Measurements from ENCODE around the gene ACTG1. TPM values are rescaled to one million over a fixed set of nuclear protein-coding genes. Genes with fewer than 3 reads are reported as not detected.

The ACTG1 gene
- total and polyA plus RNA-seq, 2 of the 13 experiments (the other 11 are each of a cell fraction or from before 2014, with no cell fraction given) = 973 to 1,138 TPM

DNA sequence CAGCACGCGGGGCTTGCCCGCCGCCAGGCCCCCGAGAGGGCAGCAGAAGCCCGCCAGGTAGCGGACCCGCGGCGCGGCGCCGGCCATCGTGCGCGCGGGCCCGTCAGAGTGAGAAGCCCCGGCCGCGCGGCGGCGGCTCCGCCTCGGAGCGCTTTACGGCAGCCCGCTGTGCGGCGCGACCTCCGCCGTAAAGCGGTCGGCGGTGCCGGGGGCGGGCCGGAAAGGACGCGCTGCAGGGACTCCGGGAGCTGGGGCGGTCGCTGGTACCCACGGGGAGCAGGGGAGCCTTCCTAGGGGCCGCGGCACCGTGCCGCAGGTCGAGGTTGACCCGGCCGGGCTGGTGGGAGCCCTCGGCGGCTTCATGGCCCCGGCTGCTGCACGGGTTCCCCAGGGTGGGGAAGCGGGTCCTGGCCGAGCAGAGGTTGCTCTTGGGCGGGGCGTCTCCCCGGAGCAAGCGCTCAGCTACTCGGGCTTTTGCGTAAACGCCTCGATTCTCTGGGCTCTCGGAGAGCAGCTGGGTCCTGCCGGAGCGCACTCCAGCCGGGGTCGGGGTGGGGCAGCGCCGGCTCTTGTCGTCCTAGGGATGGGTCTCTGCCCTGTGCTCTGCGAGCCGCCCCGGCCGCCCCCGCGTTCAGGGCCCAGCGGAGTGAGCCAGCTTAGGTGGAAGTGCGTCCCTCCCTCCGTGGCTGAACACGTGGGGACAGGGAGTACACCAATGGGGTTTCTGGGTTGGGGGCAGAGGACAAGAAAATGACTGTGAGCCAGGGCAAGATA, 39.8 kb upstream of the ACTG1 start, which contains the start of gene FAAP100 (continued):
- TF ChIP-seq KLF15 (CRISPR knock-in tag; IDR thresholded peaks at IDR 0.05; ENCODE audit: borderline replicate concordance) = no peak; the same call in 1 of the 2 replicates
- no peak for TF ChIP-seq ZNF382 (CRISPR knock-in tag; IDR thresholded peaks at IDR 0.05; ENCODE audit: borderline replicate concordance)
- peak; percentile 81; the same call in 1 of the 2 replicates for TF ChIP-seq NRL (CRISPR knock-in tag; IDR thresholded peaks at IDR 0.05; ENCODE audit: borderline replicate concordance)
- TF ChIP-seq ZBTB7A (CRISPR knock-in tag; IDR thresholded peaks at IDR 0.05) = no peak
- TF ChIP-seq, protein P1, sequence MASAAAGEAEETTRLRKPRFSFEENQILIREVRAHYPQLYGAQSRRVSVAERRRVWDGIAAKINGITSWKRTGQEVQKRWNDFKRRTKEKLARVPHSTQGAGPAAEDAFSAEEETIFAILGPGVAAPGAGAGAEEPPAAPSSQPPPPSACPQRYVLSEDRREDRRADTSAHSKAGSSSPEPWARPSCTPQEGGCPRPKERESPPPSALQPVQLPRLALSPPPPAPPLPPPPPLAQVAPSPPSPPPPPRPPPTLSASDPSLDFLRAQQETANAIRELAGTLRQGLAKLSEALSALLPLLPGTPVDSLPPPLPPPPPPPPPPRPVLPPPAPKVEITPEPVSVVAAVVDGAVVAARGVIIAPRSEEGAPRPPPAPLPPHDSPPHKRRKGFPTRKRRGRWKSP (CRISPR knock-in tag; IDR thresholded peaks at IDR 0.05) = peak; percentile 90
- 0 out of 2 replicates have a peak, but pooled peaks have one; percentile 35 for TF ChIP-seq RXRA (CRISPR knock-in tag; IDR thresholded peaks at IDR 0.05)
- TF ChIP-seq NR2C2 (CRISPR knock-in tag; IDR thresholded peaks at IDR 0.05; ENCODE audit: borderline replicate concordance) = peak; percentile 71
- peak; percentile 80; the same call in 1 of the 2 replicates for TF ChIP-seq ELF4 (CRISPR knock-in tag; IDR thresholded peaks at IDR 0.05; ENCODE audit: borderline replicate concordance)
- TF ChIP-seq, protein P2, sequence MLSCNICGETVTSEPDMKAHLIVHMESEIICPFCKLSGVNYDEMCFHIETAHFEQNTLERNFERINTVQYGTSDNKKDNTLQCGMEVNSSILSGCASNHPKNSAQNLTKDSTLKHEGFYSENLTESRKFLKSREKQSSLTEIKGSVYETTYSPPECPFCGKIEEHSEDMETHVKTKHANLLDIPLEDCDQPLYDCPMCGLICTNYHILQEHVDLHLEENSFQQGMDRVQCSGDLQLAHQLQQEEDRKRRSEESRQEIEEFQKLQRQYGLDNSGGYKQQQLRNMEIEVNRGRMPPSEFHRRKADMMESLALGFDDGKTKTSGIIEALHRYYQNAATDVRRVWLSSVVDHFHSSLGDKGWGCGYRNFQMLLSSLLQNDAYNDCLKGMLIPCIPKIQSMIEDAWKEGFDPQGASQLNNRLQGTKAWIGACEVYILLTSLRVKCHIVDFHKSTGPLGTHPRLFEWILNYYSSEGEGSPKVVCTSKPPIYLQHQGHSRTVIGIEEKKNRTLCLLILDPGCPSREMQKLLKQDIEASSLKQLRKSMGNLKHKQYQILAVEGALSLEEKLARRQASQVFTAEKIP (CRISPR knock-in tag; IDR thresholded peaks at IDR 0.05; ENCODE audit: borderline replicate concordance) = no peak
- TF ChIP-seq MED1 (CRISPR knock-in tag; IDR thresholded peaks at IDR 0.05) = peak; percentile 69; the same call in 1 of the 2 replicates
- TF ChIP-seq ETV6 (CRISPR knock-in tag; conservative IDR thresholded peaks at IDR 0.05) = 0 out of 2 replicates have a peak, but pooled peaks have one; percentile 54
- TF ChIP-seq, protein P3, sequence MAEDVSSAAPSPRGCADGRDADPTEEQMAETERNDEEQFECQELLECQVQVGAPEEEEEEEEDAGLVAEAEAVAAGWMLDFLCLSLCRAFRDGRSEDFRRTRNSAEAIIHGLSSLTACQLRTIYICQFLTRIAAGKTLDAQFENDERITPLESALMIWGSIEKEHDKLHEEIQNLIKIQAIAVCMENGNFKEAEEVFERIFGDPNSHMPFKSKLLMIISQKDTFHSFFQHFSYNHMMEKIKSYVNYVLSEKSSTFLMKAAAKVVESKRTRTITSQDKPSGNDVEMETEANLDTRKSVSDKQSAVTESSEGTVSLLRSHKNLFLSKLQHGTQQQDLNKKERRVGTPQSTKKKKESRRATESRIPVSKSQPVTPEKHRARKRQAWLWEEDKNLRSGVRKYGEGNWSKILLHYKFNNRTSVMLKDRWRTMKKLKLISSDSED (CRISPR knock-in tag; IDR thresholded peaks at IDR 0.05) = no peak; the same call in 1 of the 2 replicates
- TF ChIP-seq, protein P4, sequence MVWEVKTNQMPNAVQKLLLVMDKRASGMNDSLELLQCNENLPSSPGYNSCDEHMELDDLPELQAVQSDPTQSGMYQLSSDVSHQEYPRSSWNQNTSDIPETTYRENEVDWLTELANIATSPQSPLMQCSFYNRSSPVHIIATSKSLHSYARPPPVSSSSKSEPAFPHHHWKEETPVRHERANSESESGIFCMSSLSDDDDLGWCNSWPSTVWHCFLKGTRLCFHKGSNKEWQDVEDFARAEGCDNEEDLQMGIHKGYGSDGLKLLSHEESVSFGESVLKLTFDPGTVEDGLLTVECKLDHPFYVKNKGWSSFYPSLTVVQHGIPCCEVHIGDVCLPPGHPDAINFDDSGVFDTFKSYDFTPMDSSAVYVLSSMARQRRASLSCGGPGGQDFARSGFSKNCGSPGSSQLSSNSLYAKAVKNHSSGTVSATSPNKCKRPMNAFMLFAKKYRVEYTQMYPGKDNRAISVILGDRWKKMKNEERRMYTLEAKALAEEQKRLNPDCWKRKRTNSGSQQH (CRISPR knock-in tag; IDR thresholded peaks at IDR 0.05; ENCODE audit: low read depth) = peak; percentile 65
- peak; percentile 34; the same call in 1 of the 2 replicates for TF ChIP-seq SAFB2 (CRISPR knock-in tag; IDR thresholded peaks at IDR 0.05; ENCODE audit: borderline replicate concordance, low read depth)
- TF ChIP-seq ZFP41 (CRISPR knock-in tag; IDR thresholded peaks at IDR 0.05; ENCODE audit: borderline replicate concordance) = 0 out of 2 replicates have a peak, but pooled peaks have one; percentile 26
- TF ChIP-seq REXO4 (CRISPR knock-in tag; IDR thresholded peaks at IDR 0.05; ENCODE audit: borderline replicate concordance) = peak; percentile 90; the same call in 1 of the 2 replicates
- 0 out of 2 replicates have a peak, but pooled peaks have one; percentile 16 for TF ChIP-seq ZNF598 (CRISPR knock-in tag; IDR thresholded peaks at IDR 0.05; ENCODE audit: borderline replicate concordance)
- peak; percentile 95 for TF ChIP-seq RBFOX2 (IDR thresholded peaks at IDR 0.05; ENCODE audit: low read depth, low read length)
- peak; percentile 76 for TF ChIP-seq ZNF883 (CRISPR knock-in tag; IDR thresholded peaks at IDR 0.05; ENCODE audit: not compliant biosample characterization)
- TF ChIP-seq ZFY (CRISPR knock-in tag; IDR thresholded peaks at IDR 0.05) = peak; percentile 92
- no peak for TF ChIP-seq RBM39 (IDR thresholded peaks at IDR 0.05; ENCODE audit: low read depth, low read length, poor library complexity, severe bottlenecking)
- TF ChIP-seq EEA1 (CRISPR knock-in tag; IDR thresholded peaks at IDR 0.05; ENCODE audit: borderline replicate concordance) = peak; percentile 91
